Thyroid gland (tissue), 4 donors: Measurements from ENCODE around the gene PARP8.

Source experiments
- POLR2A ChIP-seq, 2 donors: fragments of 450-650 bp; IDR thresholded peaks; one replicate each; pipeline ENCODE4 v1.6.1; 2017; ENCODE audit warnings: antibody characterized with exemption in 2 of 2, mild to moderate bottlenecking in 2 of 2, moderate library complexity in 1 of 2
- TF ChIP-seq, protein P1 (sequence below), 6 experiments: fragments of 200-600 bp in 3 of 6; fragments of 450-650 bp in 3 of 6; sonication (generic) in 3 of 6; IDR thresholded peaks; one replicate each; pipeline ENCODE4 v1.5.1; 2016 to 2019; ENCODE audit warnings: antibody characterized with exemption in 6 of 6, mild to moderate bottlenecking in 2 of 6, inconsistent platforms in 1 of 6, moderate library complexity in 1 of 6

DNA sequence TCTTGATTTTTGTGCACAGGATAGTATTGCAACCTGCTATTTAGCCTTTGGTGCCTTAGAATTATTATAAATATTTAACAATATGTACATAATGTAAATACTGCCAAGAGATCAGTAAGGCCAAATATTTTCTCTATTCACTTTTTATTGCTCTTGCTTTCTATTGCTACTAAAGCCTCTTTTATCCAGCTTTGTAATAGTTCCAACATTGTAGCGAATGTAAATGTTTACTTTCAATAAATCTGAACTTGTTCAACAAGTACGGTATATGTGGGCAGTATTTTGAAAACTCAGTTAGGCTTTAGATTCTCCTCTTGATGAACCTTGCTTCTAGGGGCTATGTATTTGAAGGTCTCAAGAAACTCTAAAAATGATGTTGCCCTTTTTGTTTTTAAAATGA, 179.8 kb downstream of the PARP8 start:
- TF ChIP-seq, protein P1, sequence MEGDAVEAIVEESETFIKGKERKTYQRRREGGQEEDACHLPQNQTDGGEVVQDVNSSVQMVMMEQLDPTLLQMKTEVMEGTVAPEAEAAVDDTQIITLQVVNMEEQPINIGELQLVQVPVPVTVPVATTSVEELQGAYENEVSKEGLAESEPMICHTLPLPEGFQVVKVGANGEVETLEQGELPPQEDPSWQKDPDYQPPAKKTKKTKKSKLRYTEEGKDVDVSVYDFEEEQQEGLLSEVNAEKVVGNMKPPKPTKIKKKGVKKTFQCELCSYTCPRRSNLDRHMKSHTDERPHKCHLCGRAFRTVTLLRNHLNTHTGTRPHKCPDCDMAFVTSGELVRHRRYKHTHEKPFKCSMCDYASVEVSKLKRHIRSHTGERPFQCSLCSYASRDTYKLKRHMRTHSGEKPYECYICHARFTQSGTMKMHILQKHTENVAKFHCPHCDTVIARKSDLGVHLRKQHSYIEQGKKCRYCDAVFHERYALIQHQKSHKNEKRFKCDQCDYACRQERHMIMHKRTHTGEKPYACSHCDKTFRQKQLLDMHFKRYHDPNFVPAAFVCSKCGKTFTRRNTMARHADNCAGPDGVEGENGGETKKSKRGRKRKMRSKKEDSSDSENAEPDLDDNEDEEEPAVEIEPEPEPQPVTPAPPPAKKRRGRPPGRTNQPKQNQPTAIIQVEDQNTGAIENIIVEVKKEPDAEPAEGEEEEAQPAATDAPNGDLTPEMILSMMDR (IDR thresholded peaks at IDR 0.05), result no peak
- TF ChIP-seq POLR2A (IDR thresholded peaks at IDR 0.05), result no peak
